Stimulated activated CD4-positive, alpha-beta T cell treated with anti-CD3 and anti-CD28 coated beads, TNF-alpha, amount 100 ng/mL, for 4 hours (primary cell): ENCODE measurements around the gene ANXA10.
"Not testable (repeated sequence)": the region's sequence is repeated elsewhere in the genome, so short reads cannot be mapped to it uniquely, and the experiment has no call there.

Experiments
- DNase-seq, 3 experiments: peaks; one replicate each; pipeline ENCODE4 v3.0.0-alpha.2; 2020; ENCODE audit warnings: low read depth in 3 of 3

The ANXA10 gene

GRCh38 chr4:168162604-168163003 lies 70.3 kb downstream of the ANXA10 start:
- no peak for DNase-seq

- DNase-seq, result no peak
Measured at GRCh38 chr4:168163106-168163505, 70.8 kb downstream of the ANXA10 start.

GRCh38 chr4:168164045-168164444 lies 71.7 kb downstream of the ANXA10 start:
- DNase-seq, result no peak

- no peak for DNase-seq
Measured at GRCh38 chr4:168164915-168165548, 72.7 kb downstream of the ANXA10 start.

GRCh38 chr4:168167714-168168284 lies 75.5 kb downstream of the ANXA10 start:
- DNase-seq, result no peak

- DNase-seq, result no peak
Measured at GRCh38 chr4:168174308-168174707, 82.0 kb downstream of the ANXA10 start.

GRCh38 chr4:168177546-168178149 lies 85.3 kb downstream of the ANXA10 start:
- DNase-seq, result no peak

GRCh38 chr4:168183717-168184571 lies 91.6 kb downstream of the ANXA10 start:
- no peak for DNase-seq

- DNase-seq, result no peak
Measured at GRCh38 chr4:168188754-168189153, 96.4 kb downstream of the ANXA10 start.

GRCh38 chr4:168197926-168198325 lies 105.6 kb downstream of the ANXA10 start:
- no peak for DNase-seq

- DNase-seq, result no peak
Measured at GRCh38 chr4:168199260-168199957, 107.1 kb downstream of the ANXA10 start.

GRCh38 chr4:168200685-168201084 lies 108.3 kb downstream of the ANXA10 start:
- no peak for DNase-seq

GRCh38 chr4:168203233-168203911 lies 111.0 kb downstream of the ANXA10 start:
- DNase-seq, result no peak

GRCh38 chr4:168208957-168209614 lies 116.7 kb downstream of the ANXA10 start:
- DNase-seq, result no peak

GRCh38 chr4:168212656-168213055 lies 120.3 kb downstream of the ANXA10 start:
- DNase-seq, result no peak

- DNase-seq, result not testable (repeated sequence)
Measured at GRCh38 chr4:168213511-168213910, 121.2 kb downstream of the ANXA10 start.

GRCh38 chr4:168218645-168219044 lies 126.3 kb downstream of the ANXA10 start:
- DNase-seq, result no peak

- DNase-seq, result no peak
Measured at GRCh38 chr4:168220893-168221292, 128.6 kb downstream of the ANXA10 start.

- DNase-seq, result no peak
Measured at GRCh38 chr4:168221301-168221700, 129.0 kb downstream of the ANXA10 start.
